Upper lobe of left lung (tissue), 4 donors: ENCODE measurements around the gene C4B.

Experiments used
- POLR2A ChIP-seq, 4 donors: fragments of 450-650 bp; IDR thresholded peaks; one replicate each; pipeline ENCODE4 v1.5.1; 2016 to 2017; ENCODE audit warnings: antibody characterized with exemption in 4 of 4, mild to moderate bottlenecking in 2 of 4
- TF ChIP-seq, protein P1 (sequence below), 6 experiments: fragments of 450-650 bp in 4 of 6; fragments of 200-600 bp in 2 of 6; sonication (generic) in 2 of 6; IDR thresholded peaks; one replicate each; pipeline ENCODE4 v1.5.1; 2016 to 2019; ENCODE audit warnings: antibody characterized with exemption in 6 of 6

DNA sequence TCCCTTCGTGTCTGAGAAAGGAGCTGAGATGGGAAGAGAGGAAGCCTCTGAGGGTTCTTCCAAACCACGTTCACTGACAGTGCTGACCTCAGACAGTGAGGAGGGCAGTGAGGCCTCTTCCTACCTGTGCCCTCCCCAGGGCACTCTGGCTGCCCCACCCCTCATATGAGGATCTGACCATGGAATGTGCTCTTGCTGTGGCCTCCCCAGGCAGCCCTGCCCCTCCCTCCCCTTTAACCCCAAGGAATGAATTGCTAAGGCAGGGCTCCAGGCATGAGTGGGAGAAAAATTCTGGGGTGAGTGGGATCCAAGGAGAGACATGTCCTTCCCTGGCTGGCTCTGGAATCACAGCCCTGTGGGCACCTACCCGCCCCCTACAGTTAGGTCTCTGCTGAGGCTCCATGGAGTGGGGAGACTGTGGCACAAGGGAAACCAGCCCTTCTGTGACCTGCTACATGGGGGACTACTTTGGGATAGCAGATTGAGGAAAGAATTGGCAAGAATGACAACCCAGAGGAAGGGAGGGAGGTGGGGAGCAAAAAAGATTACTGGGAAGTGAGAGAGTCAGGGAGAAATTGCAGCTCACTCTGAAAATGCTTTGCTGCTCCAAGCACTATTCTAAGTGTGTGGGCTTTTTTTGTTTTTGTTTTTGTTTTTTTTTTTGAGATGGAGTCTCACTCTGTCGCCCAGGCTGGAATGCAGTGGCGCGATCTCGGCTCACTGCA is 65.1 kb downstream of the C4B start:
- TF ChIP-seq, protein P1, sequence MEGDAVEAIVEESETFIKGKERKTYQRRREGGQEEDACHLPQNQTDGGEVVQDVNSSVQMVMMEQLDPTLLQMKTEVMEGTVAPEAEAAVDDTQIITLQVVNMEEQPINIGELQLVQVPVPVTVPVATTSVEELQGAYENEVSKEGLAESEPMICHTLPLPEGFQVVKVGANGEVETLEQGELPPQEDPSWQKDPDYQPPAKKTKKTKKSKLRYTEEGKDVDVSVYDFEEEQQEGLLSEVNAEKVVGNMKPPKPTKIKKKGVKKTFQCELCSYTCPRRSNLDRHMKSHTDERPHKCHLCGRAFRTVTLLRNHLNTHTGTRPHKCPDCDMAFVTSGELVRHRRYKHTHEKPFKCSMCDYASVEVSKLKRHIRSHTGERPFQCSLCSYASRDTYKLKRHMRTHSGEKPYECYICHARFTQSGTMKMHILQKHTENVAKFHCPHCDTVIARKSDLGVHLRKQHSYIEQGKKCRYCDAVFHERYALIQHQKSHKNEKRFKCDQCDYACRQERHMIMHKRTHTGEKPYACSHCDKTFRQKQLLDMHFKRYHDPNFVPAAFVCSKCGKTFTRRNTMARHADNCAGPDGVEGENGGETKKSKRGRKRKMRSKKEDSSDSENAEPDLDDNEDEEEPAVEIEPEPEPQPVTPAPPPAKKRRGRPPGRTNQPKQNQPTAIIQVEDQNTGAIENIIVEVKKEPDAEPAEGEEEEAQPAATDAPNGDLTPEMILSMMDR (IDR thresholded peaks at IDR 0.05) = no peak
- no peak for TF ChIP-seq POLR2A (IDR thresholded peaks at IDR 0.05)
